SK-N-SH treated with all-trans-retinoic acid at 6 μM for 48 hours (cell line): ENCODE data around the gene RELCH.

Experiments used
- ATAC-seq: fragments of 200-7000 bp; cut with Tn5 transposase; 3 replicates; pipeline ENCODE4 v1.9.1; 2020; ENCODE audit warnings: mild to moderate bottlenecking, moderate library complexity
- ARNTL ChIP-seq: fragments of 450-650 bp; formaldehyde crosslinking; IDR thresholded peaks from 2 replicates; pipeline ENCODE4 v1.5.0; 2020; ENCODE audit warnings: low read depth, mild to moderate bottlenecking, moderate library complexity, borderline replicate concordance
- BACH2 ChIP-seq: fragments of 250-450 bp; sonication (Bioruptor Pico); IDR thresholded peaks from 2 replicates; pipeline ENCODE4 v1.9.0; 2021; ENCODE audit warnings: mild to moderate bottlenecking, borderline replicate concordance
- CSDC2 ChIP-seq: fragments of 250-450 bp; sonication (Bioruptor Pico); IDR thresholded peaks from 2 replicates; pipeline ENCODE4 v1.5.0; 2020; ENCODE audit warnings: mild to moderate bottlenecking, moderate library complexity
- ESRRG ChIP-seq: fragments of 250-450 bp; sonication (Bioruptor Pico); IDR thresholded peaks from 2 replicates; pipeline ENCODE4 v1.6.1; 2021; ENCODE audit warnings: mild to moderate bottlenecking
- GLIS3 ChIP-seq: fragments of 250-450 bp; sonication (Bioruptor Pico); IDR thresholded peaks from 2 replicates; pipeline ENCODE4 v1.5.0; 2020; ENCODE audit warnings: mild to moderate bottlenecking, moderate library complexity
- ISL1 ChIP-seq: fragments of 250-450 bp; sonication (Bioruptor Pico); IDR thresholded peaks from 2 replicates; pipeline ENCODE4 v2.1.2; 2022; ENCODE audit warnings: mild to moderate bottlenecking, moderate library complexity
- OSR1 ChIP-seq: fragments of 250-450 bp; sonication (Bioruptor Pico); IDR thresholded peaks from 2 replicates; pipeline ENCODE4 v1.8.0; 2022; ENCODE audit warnings: moderate library complexity, mild to moderate bottlenecking, inconsistent platforms
- PPARA ChIP-seq: fragments of 250-450 bp; sonication (Bioruptor Pico); IDR thresholded peaks from 2 replicates; pipeline ENCODE4 v1.5.0; 2020; ENCODE audit warnings: mild to moderate bottlenecking, borderline replicate concordance
- RARB ChIP-seq: fragments of 250-450 bp; sonication (Bioruptor Pico); IDR thresholded peaks from 2 replicates; pipeline ENCODE4 v1.8.0; 2021; ENCODE audit warnings: mild to moderate bottlenecking, moderate library complexity
- SNAI2 ChIP-seq: fragments of 250-450 bp; sonication (Bioruptor Pico); IDR thresholded peaks from 2 replicates; pipeline ENCODE4 v1.5.0; 2020; ENCODE audit warnings: mild to moderate bottlenecking, moderate library complexity
- TCF4 ChIP-seq: fragments of 250-450 bp; sonication (Bioruptor Pico); IDR thresholded peaks from 2 replicates; pipeline ENCODE4 v1.8.0; 2021; ENCODE audit warnings: mild to moderate bottlenecking, moderate library complexity, borderline replicate concordance
- ZC3H10 ChIP-seq: fragments of 250-450 bp; sonication (Bioruptor Pico); IDR thresholded peaks from 2 replicates; pipeline ENCODE4 v1.5.1; 2021; ENCODE audit warnings: mild to moderate bottlenecking, moderate library complexity
- ZFP3 ChIP-seq: fragments of 250-450 bp; sonication (Bioruptor Pico); IDR thresholded peaks from 2 replicates; pipeline ENCODE4 v1.5.0; 2020; ENCODE audit warnings: mild to moderate bottlenecking, moderate library complexity
- ZFP30 ChIP-seq: fragments of 450-650 bp; formaldehyde crosslinking; IDR thresholded peaks from 2 replicates; pipeline ENCODE4 v1.5.0; 2022; ENCODE audit warnings: mild to moderate bottlenecking, moderate library complexity
- ZNF565 ChIP-seq: fragments of 450-650 bp; formaldehyde crosslinking; conservative IDR thresholded peaks from 2 replicates; pipeline ENCODE4 v1.5.0; 2020; ENCODE audit warnings: low read depth, mild to moderate bottlenecking, moderate library complexity
- ZNF70 ChIP-seq: fragments of 450-650 bp; formaldehyde crosslinking; IDR thresholded peaks from 2 replicates; pipeline ENCODE4 v1.5.0; 2020; ENCODE audit warnings: mild to moderate bottlenecking, moderate library complexity
- ZNF8 ChIP-seq: fragments of 450-650 bp; formaldehyde crosslinking; IDR thresholded peaks from 2 replicates; pipeline ENCODE4 v1.5.0; 2020; ENCODE audit warnings: mild to moderate bottlenecking, moderate library complexity
- TF ChIP-seq, protein P1 (sequence below): fragments of 250-450 bp; sonication (Bioruptor Pico); IDR thresholded peaks from 2 replicates; pipeline ENCODE4 v1.8.0; 2021; ENCODE audit warnings: low read depth, mild to moderate bottlenecking, moderate library complexity, borderline replicate concordance
- TF ChIP-seq, protein P2 (sequence below): fragments of 250-450 bp; sonication (Bioruptor Pico); IDR thresholded peaks from 2 replicates; pipeline ENCODE4 v1.5.1; 2020; ENCODE audit warnings: low read depth, mild to moderate bottlenecking, moderate library complexity
- TF ChIP-seq, protein P3 (sequence below): fragments of 250-450 bp; sonication (Bioruptor Pico); IDR thresholded peaks from 2 replicates; pipeline ENCODE4 v1.5.0; 2020; ENCODE audit warnings: mild to moderate bottlenecking, moderate library complexity
- TF ChIP-seq, protein P4 (sequence below): fragments of 250-450 bp; sonication (Bioruptor Pico); IDR thresholded peaks from 2 replicates; pipeline ENCODE4 v1.5.1; 2021; ENCODE audit warnings: mild to moderate bottlenecking, moderate library complexity
- TF ChIP-seq, protein P5 (sequence below): fragments of 250-450 bp; sonication (Bioruptor Pico); IDR thresholded peaks from 2 replicates; pipeline ENCODE4 v1.8.0; 2020; ENCODE audit warnings: mild to moderate bottlenecking, moderate library complexity, borderline replicate concordance

The RELCH gene

DNA sequence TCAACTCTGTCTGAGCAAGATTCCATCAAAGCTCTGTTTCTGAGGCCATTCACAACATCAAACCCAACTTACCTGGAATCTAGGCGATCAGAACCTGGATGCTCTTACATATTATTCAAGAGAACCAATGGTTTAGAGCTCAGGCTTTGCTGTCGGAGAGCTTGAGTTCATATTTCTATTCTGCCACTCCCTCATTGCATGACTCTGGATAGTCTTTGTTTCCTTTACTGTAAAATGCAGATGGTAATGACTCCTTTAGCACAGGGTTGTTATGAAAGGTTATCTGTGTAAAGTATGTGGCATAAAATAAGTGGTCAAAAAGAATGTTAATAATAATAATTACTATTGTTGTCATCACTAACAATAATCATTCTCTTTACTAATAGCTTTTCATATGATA is 12.6 kb downstream of the RELCH start:
- ATAC-seq: no peak
- TF ChIP-seq ZFP30: no peak
- TF ChIP-seq ZC3H10: no peak
- TF ChIP-seq PPARA: no peak
- TF ChIP-seq, protein P1, sequence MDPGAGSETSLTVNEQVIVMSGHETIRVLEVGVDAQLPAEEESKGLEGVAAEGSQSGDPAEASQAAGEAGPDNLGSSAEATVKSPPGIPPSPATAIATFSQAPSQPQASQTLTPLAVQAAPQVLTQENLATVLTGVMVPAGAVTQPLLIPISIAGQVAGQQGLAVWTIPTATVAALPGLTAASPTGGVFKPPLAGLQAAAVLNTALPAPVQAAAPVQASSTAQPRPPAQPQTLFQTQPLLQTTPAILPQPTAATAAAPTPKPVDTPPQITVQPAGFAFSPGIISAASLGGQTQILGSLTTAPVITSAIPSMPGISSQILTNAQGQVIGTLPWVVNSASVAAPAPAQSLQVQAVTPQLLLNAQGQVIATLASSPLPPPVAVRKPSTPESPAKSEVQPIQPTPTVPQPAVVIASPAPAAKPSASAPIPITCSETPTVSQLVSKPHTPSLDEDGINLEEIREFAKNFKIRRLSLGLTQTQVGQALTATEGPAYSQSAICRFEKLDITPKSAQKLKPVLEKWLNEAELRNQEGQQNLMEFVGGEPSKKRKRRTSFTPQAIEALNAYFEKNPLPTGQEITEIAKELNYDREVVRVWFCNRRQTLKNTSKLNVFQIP (CRISPR knock-in tag): no peak
- TF ChIP-seq, protein P2, sequence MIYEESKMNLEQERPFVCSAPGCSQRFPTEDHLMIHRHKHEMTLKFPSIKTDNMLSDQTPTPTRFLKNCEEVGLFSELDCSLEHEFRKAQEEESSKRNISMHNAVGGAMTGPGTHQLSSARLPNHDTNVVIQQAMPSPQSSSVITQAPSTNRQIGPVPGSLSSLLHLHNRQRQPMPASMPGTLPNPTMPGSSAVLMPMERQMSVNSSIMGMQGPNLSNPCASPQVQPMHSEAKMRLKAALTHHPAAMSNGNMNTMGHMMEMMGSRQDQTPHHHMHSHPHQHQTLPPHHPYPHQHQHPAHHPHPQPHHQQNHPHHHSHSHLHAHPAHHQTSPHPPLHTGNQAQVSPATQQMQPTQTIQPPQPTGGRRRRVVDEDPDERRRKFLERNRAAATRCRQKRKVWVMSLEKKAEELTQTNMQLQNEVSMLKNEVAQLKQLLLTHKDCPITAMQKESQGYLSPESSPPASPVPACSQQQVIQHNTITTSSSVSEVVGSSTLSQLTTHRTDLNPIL (CRISPR knock-in tag): no peak
- TF ChIP-seq, protein P3, sequence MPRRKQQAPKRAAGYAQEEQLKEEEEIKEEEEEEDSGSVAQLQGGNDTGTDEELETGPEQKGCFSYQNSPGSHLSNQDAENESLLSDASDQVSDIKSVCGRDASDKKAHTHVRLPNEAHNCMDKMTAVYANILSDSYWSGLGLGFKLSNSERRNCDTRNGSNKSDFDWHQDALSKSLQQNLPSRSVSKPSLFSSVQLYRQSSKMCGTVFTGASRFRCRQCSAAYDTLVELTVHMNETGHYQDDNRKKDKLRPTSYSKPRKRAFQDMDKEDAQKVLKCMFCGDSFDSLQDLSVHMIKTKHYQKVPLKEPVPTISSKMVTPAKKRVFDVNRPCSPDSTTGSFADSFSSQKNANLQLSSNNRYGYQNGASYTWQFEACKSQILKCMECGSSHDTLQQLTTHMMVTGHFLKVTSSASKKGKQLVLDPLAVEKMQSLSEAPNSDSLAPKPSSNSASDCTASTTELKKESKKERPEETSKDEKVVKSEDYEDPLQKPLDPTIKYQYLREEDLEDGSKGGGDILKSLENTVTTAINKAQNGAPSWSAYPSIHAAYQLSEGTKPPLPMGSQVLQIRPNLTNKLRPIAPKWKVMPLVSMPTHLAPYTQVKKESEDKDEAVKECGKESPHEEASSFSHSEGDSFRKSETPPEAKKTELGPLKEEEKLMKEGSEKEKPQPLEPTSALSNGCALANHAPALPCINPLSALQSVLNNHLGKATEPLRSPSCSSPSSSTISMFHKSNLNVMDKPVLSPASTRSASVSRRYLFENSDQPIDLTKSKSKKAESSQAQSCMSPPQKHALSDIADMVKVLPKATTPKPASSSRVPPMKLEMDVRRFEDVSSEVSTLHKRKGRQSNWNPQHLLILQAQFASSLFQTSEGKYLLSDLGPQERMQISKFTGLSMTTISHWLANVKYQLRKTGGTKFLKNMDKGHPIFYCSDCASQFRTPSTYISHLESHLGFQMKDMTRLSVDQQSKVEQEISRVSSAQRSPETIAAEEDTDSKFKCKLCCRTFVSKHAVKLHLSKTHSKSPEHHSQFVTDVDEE (CRISPR knock-in tag): no peak
- no peak for TF ChIP-seq ESRRG (CRISPR knock-in tag)
- no peak for TF ChIP-seq ZNF8 (CRISPR knock-in tag)
- no peak for TF ChIP-seq BACH2 (CRISPR knock-in tag)
- TF ChIP-seq ZFP3 (CRISPR knock-in tag): no peak
- TF ChIP-seq TCF4 (CRISPR knock-in tag): no peak
- TF ChIP-seq ARNTL: no peak
- no peak for TF ChIP-seq ISL1 (CRISPR knock-in tag)

DNA sequence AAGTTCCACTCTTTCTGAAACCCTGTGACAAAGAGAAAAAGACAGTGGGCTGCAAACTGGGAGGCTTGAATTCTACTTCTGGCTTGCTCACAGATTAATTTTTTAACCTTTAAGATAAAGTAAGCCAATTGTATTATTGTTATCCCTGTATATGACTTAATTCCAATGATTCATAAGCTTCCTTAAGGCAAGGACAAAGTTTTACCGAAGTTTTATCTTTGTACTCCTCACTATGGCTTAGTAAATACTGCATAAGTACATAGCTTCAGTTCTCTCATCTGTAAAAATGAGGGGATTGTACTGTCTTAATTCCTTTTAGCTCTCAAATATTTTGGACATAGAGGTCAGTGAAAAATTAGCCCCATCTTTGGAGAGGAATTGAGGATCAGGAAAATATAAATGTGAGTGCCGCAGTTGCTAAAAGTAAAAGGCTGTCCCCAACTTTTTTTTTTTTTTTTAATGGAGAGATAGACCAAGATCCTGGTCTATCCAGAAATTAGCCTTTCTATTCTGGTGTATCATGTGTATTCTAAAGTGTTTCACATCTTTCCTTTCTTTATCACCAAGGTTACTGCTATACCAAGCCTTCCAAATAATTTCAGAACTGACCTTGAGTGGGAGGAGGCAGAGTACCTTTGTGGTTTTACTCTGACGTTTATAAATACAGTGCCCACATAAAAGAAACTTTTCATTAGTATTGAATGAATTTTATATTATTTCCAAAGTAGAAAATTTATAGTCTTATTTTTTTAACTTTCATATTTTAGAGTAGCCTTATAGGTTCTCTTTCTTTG is 13.3 kb downstream of the RELCH start:
- ATAC-seq: no peak
- TF ChIP-seq BACH2 (CRISPR knock-in tag) (no peak), SNAI2 (CRISPR knock-in tag) (no peak), ARNTL (no peak), CSDC2 (CRISPR knock-in tag) (no peak), ESRRG (CRISPR knock-in tag) (no peak), RARB (CRISPR knock-in tag) (no peak), ZC3H10 (no peak), ISL1 (CRISPR knock-in tag) (no peak), ZNF70 (CRISPR knock-in tag) (no peak), GLIS3 (CRISPR knock-in tag) (no peak), ZFP30 (no peak), OSR1 (CRISPR knock-in tag) (no peak), PPARA (no peak), ZNF565 (CRISPR knock-in tag) (no peak), ZFP3 (CRISPR knock-in tag) (no peak)
- TF ChIP-seq, protein P3 (CRISPR knock-in tag): no peak
- TF ChIP-seq, protein P4, sequence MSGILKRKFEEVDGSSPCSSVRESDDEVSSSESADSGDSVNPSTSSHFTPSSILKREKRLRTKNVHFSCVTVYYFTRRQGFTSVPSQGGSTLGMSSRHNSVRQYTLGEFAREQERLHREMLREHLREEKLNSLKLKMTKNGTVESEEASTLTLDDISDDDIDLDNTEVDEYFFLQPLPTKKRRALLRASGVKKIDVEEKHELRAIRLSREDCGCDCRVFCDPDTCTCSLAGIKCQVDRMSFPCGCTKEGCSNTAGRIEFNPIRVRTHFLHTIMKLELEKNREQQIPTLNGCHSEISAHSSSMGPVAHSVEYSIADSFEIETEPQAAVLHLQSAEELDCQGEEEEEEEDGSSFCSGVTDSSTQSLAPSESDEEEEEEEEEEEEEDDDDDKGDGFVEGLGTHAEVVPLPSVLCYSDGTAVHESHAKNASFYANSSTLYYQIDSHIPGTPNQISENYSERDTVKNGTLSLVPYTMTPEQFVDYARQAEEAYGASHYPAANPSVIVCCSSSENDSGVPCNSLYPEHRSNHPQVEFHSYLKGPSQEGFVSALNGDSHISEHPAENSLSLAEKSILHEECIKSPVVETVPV (CRISPR knock-in tag): no peak
- TF ChIP-seq, protein P5, sequence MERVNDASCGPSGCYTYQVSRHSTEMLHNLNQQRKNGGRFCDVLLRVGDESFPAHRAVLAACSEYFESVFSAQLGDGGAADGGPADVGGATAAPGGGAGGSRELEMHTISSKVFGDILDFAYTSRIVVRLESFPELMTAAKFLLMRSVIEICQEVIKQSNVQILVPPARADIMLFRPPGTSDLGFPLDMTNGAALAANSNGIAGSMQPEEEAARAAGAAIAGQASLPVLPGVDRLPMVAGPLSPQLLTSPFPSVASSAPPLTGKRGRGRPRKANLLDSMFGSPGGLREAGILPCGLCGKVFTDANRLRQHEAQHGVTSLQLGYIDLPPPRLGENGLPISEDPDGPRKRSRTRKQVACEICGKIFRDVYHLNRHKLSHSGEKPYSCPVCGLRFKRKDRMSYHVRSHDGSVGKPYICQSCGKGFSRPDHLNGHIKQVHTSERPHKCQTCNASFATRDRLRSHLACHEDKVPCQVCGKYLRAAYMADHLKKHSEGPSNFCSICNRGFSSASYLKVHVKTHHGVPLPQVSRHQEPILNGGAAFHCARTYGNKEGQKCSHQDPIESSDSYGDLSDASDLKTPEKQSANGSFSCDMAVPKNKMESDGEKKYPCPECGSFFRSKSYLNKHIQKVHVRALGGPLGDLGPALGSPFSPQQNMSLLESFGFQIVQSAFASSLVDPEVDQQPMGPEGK: no peak
- TF ChIP-seq, protein P1 (CRISPR knock-in tag): no peak
